ENCODE results near the gene C6orf47.

C6orf47 gene

DNA sequence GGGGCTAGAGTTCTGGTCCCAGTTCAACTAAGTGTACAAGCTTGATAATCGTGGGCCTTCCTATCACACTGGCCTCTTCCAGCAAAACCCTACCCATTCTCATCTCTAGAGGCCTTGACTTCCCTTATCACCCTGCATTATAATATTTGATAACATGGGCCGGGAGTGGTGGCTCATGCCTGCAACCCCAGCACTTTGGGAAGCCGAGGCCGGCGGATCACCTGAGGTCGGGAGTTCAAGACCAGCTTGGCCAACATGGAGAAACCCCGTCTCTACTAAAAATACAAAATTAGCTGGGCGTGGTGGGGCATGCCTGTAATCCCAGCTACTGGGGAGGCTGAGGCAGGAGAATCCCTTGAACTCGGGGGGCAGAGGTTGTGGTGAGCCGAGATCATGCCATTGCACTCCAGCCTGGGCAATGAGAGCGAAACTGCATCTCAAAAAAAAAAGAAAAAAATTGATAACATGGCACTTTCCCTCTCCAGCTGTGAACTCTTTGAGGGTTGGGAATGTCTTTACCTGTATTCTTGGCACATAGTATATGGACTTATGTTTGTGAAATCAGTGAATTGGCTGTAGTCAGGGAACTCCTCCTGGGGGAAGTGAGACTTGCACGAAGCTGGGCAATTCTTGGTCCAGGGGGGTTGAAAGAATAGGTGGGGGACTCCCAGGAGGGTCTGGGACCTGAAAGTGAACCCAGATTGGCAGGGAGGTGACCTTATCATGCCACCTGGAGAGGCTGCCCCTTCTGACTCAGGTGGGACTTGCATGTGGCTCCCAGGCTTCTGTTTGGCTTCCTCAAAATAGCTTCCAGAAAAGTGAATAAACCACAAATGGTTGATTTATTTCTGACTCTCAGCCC lies 915 bp upstream of the C6orf47 start:
- no peak for DNase-seq (ENCODE audit: low read depth)

DNA sequence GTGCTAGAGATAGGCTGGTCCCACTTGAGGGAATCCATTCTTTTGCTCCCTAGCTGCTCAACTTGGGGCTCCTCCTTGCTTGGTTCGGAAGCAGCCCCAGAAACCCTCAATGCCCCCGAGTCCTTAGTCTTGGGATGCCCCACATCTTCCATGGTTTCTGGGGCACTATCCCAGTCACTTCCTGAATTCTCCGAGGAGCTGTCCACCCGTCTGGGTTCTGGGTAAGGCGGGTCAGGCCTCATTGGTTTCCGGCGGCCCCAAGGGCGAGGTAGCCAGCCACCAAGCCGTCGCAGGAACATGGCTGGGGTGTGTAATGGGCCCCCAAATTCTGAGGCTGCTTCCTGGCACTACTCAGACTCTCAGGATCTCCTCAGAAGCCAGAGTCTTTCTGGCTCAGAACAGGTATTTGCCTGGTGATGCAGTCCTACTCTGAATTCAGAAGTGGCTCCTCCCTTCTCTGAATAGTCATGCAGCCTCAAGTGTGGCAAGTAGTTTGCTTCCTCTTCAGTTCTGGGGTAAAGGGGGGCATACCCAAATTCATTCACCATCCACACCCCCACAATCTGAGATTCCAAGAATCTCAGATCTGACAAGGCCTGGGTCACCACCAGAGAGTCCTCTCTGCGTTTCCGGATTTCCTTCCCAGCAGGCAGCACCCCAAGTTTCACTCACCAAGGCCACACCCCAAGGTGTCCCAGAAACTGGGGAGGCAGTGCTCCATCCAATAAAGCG lies 763 bp downstream of the C6orf47 start:
- no peak for DNase-seq (ENCODE audit: low read depth)

DNA sequence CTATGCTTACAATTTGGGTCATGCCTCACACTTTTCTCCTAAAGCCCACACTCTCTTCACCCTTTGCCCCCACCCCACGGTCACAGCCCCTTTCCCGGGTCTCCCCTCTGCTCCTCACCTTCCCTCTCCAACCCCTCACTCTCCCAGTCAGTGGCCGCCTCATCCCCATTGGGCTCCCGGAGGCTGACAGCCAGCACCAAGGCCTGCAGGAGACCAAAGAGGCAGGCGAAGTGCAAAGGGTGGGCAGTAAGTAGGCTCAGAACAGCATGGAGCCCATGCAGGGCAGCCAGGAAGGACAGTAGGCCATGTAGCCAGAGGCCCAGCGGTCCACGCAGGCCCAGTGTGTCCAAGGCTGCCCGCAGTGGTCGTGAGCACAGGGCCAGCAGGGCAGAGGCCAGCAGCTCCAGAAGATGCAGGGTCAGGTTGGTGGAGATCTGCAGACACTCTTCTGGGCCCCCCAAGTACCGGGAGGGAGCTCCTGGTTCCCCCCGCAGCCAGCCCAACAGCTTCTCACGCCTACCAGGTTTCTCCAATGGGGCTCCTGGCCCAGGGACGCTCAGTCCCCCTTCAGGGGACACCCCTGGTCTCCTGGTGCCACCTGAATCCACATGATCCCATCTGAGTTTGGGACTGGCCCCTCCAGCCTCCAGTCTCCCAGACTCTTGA lies 1.5 kb downstream of the C6orf47 start:
- DNase-seq (ENCODE audit: low read depth), result no peak

DNA sequence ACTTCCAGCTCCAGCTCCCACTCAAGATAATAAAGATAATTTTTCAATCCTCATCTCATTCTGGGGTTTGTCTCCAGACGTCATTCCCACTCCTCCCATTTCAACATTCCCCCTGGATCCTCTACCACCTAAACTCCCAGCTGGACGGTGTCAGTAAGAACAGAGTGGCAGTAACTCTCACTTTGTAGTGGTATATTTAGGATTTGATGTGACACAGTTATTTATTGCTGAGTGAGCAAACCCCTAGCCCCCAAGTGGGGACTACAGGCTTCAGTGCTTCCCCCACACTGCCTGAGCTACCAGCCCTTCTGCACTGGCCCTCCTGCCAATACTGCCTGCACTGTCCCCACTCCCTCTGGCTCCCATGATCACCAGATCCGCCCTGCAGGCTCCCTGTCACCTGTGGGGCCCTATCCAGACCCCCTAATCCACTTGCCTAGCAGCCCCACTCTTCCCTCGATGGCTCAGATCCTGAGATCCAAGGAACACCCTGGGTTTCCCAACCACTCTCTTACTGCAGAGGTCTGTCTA lies 2.4 kb downstream of the C6orf47 start:
- DNase-seq (ENCODE audit: low read depth), result no peak

DNA sequence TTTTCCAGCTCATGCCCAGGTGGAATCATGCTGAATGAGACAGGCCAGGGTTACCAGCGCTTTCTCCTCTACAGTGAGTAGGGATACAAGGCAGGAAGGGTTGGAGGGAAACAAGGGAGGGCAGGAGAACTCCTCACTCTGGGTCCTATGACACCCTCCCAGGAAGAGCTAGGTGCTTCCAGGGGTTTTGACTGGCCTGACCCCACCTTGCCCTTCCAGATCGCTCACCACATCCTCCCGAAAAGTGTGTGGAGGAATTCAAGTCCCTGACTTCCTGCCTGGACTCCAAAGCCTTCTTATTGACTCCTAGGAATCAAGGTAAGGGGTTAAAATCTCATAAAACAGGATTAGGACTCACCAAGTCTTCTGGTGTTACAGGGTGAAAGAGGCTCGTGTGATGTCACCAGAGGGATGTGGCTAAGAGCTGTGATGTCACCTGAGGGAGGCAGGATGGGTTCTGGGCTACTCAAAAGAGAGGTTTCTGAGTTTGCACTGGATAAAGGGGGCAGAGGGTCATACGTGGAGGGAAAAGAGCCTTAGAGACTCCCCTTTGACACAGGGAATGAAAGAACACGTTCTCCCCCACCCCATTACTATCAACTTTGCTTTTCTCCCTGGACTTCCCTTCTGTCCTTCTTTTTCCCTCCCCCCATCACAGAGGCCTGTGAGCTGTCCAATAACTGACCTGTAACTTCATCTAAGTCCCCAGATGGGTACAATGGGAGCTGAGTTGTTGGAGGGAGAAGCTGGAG lies 3.0 kb downstream of the C6orf47 start:
- DNase-seq (ENCODE audit: low read depth), result no peak

DNA sequence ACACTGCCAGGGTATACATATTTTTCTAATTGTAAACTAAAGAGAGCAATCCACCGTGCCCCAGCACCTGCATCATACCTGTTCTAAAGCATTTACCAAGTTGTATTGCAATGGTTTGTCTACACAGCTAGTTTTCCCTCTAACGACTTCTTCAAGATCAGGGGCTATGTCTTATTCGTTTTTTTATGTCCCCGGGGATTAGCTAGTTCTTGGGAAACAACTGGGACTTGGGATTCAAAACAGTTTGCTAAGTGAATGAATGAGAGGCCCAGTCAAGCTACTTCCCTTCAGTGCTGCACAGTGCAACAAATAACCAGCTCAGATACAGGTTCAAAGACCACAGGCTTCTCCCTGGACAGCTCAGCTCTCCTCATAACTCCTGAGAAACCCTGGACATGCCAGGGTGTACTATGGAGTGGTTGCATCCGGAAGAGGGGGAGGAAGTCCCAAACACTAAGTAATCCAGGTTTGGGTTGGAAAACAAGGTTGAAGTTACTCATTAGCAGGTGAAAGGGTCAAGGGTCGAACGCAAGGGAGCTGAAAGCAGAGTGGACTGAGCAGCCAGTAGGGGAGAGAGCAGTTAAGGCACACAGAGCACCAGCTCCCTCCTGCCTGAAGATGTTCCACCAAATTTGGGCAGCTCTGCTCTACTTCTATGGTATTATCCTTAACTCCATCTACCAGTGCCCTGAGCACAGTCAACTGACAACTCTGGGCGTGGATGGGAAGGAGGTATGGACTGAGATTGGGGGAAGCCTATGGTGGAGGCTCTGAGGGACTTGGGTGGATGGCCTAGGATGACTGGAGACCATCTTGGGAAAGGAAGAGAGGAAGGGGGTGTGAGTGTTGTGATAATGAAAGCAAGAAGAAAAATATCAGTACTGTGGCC lies 5.0 kb downstream of the C6orf47 start, which contains the start of gene APOM:
Gene APOM, plus strand, starts transcription at position 546 of the 889 bp plus-strand sequence. Its CDS starts 73 bp downstream, at position 619.
- DNase-seq (ENCODE audit: low read depth), result no peak

DNA sequence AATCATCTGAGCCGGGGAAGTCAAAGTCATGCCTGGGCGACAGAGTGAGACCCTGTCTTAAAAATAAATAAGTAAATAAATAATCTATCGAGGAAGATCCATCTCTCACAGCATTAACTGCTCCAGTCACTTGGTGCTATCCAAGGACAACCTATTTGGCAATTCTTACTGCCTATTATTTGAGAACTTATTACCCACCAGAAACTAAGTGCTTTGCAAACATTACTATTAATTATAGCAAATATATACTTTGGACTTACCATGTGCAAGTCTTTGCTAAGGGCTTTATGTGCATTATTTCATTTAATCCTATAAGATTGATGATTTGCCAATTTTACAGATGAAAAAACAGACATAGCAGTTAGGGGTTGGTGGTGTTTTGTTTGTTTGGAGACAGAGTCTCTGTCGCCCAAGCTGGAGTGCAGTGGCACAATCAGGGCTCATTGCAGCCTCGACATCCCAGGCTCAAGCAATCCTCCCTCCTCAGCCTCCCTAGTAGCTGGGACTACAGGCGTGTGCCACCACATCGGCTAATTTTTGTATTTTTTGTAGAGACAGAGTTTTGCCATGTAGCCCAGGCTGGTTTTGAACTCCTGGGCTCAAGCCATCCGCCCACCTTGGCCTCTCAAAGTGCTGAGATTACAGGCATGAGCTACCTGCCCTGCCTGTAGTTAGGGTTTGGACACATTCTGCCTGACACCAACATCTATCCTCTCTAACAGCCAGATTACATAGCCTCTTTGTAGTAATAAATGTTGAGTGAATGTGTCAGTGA lies 5.8 kb downstream of the C6orf47 start:
- no peak for DNase-seq (ENCODE audit: low read depth)

DNA sequence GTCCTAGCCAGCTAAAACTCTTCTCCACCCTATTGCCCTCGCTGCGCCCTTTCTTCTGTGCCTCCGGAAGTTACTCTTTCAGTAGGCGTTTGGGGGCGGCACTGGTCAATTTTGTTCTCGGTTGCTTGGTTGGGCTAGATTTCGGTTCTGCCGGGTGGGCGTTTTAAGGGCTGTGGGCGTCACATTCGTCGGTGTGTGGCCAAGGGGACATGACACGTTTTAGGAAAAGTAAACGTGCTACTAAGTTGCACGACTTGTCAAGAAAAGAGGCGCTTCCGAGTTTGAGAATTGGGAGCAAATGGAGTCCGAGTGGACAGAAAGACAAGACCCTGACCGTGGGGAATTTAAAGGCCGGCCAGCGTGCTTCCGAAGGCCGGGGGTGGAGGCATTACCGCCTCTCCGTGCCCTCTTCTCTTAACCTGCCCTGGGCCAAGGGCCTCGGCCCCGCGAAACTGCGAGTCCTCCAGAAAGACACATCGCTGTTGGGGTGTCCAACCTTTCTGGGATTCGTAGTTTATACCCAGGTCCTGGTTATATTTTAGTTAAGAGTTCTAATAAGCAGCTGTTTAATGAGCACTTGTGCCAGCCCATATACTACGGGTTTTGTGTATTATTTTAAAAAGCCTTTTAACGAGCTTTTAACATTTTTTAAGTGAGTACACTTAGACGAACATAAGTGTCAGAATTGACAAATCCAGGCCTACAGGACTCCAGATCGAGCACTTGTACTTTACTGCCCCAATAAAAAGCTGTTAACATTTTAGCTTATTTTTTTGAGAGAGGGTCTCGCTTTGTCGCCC lies 7.5 kb downstream of the C6orf47 start:
- peak; percentile 76 for DNase-seq (ENCODE audit: low read depth)

DNA sequence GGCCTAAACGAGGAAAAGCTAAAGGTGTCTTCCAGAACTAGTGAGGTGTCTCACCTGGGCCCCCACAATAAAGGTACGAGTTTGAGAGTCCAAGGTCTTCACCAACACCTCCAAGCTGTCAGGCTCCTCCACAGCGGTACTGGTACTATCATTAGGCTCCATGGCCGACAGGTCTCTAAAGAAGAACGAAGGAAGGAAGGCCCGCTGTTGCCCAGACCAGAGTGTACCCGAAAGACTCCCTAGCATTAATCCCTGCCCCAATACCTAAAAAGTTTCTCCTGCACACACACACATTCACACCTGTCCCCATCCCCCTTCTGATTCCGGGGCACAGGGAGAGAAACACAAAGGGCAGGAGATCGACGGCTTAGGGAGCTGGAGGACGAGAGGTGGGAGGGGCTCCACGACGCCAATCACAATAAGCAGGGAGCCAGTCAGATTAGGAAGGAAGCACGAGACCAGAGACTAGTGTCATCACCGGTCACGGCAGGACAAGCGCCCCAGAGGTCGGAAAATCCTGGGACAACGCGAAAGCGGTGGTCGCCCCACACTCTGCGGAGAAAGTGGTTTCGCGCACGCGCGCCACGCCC lies 8.9 kb downstream of the C6orf47 start:
- DNase-seq (ENCODE audit: low read depth), result no peak

DNA sequence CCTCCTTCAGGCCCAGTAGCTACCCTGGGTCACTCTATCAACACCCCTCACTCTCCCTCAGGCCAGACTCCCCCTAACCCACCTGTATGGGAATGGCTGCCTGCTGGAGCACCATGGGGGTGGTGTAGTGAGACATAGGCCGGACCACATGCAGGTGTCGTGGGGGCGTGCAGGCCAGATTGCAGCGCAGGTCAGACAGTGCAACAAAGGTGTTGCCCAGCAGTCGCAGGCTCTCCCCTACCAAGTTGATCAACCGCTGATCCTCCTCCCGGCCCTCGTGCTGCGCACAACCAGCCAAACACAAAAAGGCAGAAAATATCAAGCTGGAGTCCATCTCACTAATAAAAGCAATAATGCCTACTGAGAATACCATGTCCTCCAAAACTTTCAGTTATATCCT lies 15.3 kb downstream of the C6orf47 start:
- no peak for DNase-seq (ENCODE audit: low read depth)

DNA sequence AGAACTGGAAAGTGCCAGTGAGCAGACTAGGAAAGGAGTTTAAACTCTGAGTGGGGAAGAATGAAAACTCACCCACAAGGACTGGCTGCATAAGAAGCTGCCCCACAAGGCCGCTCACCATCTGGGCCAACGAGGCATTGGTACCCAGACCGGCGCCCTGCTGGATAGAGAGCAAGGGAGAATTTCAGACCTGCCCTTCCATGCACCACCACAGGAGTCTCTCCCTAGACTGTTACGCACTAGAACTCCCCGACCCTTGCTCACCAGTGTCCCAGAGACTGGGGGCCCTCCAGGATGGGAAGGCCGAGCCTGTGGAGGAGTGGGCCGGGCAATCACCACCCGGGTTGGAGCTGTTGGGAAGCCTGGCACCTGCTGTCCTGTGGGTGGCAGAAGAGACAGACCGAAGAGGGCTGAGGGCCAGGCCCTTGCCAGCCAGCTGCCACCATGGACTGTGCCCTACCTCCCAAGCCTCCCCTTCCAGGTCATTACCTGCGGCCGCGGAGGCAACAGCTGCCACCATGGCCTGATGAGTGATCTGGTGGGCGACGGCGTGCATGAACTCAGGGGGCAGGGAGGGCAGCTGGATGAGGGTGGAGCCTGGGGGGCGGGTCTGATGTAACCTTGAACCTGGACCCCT lies 16.6 kb downstream of the C6orf47 start:
- no peak for DNase-seq (ENCODE audit: low read depth)

DNA sequence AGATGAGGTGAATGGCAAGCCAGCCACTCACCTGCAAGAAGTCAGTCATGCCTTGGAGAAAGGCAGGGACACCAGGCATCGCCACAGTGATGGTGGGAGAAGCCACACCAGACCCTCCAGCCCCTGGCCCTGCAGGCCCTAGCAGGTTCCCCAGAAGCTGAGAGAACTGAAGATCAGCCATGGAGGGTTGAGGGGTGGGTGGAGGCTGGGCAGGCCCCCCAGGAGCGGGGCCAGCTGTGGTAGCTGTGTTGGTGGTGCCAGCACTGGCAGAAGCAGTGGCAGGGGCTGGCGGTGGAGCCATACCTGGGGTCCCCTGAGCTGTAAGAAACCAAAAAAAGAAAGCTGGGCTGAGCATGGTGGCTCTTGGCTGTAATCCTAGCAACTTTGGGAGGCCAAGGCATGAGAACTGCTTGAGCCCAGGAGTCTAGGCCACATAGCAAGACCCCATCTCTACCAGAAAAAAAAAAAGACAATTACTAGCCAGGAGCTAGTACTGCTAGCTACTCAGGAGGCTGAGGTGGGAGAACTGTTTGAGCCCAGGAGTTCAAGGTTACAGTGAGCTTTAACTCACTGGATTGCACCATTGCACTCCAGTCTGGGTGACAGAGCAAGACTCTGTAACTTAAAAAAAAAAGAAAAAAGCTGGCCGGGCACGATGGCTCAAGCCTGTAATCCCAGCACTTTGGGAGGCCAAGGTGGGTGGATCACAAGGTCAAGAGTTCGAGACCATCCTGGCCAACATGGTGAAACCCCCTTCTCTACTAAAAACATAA lies 17.6 kb downstream of the C6orf47 start:
- DNase-seq (ENCODE audit: low read depth), result no peak

DNA sequence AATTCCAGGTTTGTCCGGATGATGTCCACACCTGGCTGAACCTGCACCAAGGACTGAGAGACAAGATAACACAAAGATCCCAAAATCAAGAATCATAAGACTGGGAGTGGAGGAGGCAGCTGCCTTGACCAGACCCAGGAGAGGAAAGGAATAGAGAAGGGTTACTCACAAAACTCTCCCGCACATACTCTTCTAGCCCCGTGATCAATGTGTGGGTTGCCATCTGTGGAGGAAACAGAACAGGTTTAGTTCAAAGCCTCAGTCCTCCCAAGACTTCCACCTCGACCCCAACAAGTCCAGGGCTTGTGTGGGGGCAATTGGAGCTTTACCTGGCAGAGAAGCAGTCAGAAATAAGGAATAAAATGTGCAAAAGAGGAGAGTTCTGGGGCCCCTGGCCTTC lies 19.2 kb downstream of the C6orf47 start:
- DNase-seq (ENCODE audit: low read depth), result no peak

DNA sequence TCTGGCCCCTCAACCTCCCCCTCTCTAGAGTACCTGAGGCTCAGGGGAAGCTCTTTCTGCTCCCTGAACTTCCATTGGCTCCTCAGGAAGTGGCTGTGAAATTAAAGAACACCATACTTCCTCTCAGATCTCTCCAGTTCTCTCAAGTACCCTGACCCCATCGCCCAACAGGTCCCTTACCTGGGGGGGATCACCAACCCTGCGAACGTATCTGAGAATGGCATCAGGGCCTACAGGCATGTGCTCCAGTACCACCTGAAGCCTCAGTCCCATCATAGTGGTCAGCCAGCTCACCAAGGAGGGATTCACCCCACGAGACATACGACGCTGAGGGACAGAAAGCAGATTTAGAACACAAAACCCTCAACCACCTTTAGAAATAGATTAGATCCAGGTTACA lies 20.0 kb downstream of the C6orf47 start:
- no peak for DNase-seq (ENCODE audit: low read depth)

DNA sequence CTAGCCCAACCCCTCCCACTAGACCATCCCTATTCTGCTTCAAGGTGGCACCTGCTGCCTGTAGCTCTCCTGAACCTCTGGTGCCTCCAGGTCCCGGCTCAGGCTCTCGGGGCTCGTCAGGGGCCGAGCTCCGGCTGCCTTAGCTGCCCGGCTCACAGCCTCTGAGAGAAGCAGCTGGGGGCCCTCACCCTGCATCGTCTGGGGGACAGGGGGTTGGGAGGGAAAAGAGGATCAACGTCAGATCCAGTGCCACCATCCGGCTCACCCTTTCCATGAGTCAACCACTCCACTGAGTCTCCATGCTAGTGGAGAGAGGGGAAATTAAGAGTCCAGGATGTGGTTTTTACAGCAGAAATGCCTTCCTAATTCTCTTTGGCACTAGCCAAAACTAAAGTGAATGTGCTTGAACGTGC lies 21.1 kb downstream of the C6orf47 start:
- DNase-seq (ENCODE audit: low read depth), result no peak

DNA sequence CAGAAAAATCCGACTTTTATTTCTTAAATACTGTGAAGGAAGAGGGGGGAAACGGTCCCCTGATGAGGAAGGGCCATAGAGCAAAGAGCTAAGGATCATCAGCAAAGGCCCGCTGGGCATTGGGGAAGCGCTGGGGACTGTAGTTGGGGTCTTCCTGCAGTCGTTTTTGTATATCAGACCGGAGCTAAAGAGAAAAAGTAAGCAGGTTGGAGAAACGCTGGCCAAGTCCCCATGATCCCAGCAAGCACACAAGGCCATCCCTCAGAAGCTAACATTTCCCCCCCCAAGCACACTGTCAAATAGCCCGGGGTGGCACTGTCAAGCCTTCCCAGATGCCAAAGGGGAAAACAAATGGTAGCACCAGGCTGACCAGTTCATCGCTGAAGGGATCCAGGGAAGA lies 21.5 kb downstream of the C6orf47 start:
- no peak for DNase-seq (ENCODE audit: low read depth)

Data from stimulated activated CD8-positive, alpha-beta memory T cell treated with anti-CD3 and anti-CD28 coated beads, Interleukin-12 subunit alpha, Interleukin-12 subunit beta, amount 100 ng/mL, for 4 hours (primary cell).